GM13977 (cell line): ENCODE data around the gene DOCK3.
"Not testable (repeated sequence)": the region's sequence is repeated elsewhere in the genome, so short reads cannot be mapped to it uniquely, and the experiment has no call there.

Source experiments
- DNase-seq: peaks from one replicate; pipeline ENCODE4 v3.0.0; 2012; ENCODE audit warnings: low spot score
- in situ Hi-C: fragments of 300-500 bp; cut with MboI; formaldehyde crosslinking; loops from one replicate; pipeline ENCODE4 v1.12.0; 2022; ENCODE audit warnings: low sequenced_read_pairs, low pct_unique_long_range_greater_than_20kb, mixed read lengths, inconsistent platforms; ENCODE audit not compliant: unreplicated experiment
- TF ChIP-seq, protein P1 (sequence below): IDR thresholded peaks from 2 replicates; pipeline ENCODE4 v1.5.1; 2012; ENCODE audit warnings: mild to moderate bottlenecking, control low read depth; ENCODE audit not compliant: insufficient read depth; ENCODE audit errors: extremely low read depth, missing control alignments

Gene DOCK3

DNA sequence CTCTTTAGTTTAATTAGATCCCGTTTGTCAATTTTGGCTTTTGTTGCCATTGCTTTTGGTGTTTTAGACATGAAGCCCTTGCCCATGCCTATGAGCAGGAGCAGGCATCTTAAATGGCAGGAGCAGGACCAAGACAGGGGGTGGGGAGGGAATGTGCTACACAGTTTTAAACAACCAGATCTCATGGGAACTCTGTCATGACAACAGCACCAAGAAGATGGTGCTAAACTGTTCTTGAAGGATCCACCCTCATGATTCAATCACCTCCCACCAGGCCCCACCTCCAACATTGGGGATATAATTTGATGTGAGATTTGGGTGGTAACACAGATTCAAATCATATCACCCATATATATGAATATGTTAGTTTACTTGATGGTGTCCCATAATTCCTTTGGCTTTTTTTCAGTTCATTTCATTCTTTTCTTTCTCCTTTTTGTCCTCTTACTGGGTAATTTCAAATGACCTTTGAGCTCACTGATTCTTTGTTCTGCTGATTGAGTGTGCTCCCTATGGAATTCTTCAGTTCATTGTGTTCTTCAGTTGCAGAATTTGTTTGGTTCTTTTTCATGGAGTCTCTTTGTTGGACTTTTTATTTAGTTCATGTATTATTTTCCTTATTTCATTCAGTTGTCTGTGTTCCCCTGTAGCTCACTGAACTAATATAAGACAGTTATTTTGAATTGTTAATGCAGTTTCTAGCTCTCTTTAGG is 62.6 kb downstream of the DOCK3 start:
- in situ Hi-C loops = no loop called here
- DNase-seq = no peak
- TF ChIP-seq, protein P1, sequence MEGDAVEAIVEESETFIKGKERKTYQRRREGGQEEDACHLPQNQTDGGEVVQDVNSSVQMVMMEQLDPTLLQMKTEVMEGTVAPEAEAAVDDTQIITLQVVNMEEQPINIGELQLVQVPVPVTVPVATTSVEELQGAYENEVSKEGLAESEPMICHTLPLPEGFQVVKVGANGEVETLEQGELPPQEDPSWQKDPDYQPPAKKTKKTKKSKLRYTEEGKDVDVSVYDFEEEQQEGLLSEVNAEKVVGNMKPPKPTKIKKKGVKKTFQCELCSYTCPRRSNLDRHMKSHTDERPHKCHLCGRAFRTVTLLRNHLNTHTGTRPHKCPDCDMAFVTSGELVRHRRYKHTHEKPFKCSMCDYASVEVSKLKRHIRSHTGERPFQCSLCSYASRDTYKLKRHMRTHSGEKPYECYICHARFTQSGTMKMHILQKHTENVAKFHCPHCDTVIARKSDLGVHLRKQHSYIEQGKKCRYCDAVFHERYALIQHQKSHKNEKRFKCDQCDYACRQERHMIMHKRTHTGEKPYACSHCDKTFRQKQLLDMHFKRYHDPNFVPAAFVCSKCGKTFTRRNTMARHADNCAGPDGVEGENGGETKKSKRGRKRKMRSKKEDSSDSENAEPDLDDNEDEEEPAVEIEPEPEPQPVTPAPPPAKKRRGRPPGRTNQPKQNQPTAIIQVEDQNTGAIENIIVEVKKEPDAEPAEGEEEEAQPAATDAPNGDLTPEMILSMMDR = no peak

DNA sequence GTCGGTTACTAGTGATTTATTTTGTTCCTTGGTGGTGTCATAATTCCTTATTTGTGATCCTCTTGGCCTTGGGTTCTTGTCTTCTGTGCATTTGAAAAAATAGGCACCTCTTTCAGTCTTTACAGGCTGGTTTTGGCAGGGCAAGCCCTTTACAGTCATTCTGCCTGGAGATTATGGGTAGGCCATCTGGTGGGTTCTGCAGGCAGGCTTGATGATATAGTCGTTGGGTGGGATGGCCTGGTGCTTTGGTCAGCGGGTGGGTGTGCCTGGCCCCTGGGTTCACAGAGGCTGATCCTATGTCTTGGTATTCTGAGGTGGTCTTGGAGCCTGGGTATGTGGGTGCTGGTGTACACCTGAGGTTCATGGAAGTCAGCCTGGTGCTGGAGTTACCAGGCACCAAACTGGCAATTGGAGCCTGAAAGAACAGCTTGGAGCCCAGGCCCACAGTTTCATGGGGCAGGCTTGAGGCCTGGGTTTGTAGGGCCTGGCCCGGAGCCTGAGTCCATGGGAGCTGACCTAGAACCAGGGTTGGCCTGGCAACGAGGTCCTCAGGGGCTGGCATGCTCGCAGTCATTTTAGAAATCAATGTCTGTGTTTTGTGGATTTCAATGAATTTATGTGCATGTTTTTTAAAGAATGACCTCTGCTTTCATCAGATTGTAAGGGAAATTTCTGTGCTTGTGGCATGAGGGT is 63.3 kb downstream of the DOCK3 start:
- TF ChIP-seq, protein P1 = no peak
- in situ Hi-C loops = no loop called here
- DNase-seq = no peak

DNA sequence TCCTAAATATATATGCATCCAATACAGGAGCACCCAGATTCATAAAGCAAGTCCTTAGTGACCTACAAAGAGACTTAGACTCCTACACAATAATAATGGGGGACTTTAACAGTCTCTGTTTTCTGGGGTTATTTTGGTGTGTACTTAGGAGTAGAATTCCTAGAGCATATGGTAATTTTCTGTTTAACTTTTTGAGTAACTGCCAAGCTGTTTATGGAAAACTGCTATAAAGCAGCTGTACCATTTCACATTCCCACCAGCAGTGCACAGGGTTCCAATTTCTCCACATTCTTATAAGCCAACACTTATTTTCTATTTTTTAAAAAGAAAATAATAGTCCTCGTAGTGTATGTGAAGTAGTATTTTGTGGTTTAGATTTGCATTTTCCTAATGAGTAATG is 68.9 kb downstream of the DOCK3 start:
- no peak for DNase-seq
- TF ChIP-seq, protein P1 = no peak
- in situ Hi-C loops = no loop called here

DNA sequence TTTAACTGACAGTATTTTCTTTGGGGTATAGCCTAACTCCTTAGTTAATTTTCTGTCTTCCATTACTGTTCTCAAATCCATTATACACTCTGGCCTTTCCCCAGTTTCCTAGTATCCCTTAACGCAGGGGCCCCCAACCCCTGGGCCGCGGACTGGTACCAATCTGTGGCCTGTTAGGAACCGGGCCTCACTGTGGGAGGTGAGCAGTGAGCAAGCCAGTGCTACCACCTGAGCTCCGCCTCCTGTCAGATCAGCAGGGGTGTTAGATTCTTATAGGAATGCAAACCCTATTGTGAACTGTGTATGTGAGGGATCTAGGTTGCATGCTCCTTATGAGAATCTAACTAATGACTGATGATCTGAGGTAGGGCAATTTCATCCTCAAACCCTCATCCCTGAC is 75.1 kb downstream of the DOCK3 start:
- in situ Hi-C loops = no loop called here
- TF ChIP-seq, protein P1 = no peak
- DNase-seq = no peak

DNA sequence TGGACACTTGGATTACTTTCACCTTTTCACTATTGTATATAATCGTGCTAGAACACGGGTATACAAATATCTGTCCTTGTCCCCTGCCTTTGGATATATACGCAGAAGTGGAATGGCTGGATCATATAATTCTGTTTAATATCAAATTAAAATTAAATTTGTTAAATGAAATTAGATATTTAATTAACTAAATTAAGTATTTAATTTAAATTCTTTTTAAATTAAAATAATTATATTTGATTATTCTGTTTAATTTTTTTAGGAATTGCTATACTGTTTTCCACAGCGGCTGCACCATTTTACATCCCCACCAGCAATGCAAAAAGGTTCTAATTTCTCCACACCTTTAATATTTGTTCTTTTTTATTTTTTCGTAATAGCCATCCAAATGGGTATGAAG is 84.3 kb downstream of the DOCK3 start:
- no peak for DNase-seq
- in situ Hi-C loops = no loop called here
- TF ChIP-seq, protein P1 = no peak

DNA sequence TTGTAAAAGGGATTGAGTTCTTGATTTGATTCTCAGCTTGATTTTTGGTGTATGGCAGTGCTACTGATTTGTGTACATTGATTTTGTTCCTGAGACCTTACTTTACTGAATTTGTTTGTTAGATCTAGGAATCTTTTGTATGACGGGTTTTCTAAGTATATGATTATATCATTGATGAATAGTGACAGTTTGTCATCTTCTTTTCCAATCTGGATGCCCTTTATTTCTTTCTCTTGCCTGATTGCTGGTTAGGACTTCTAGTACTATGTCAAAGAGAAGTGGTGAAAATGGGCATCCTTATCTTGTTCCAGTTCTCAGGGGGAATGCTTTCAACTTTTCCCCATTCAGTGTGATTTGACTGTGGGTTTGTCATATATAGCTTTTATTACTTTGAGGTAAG is 103.0 kb downstream of the DOCK3 start:
- DNase-seq = no peak
- in situ Hi-C loops = no loop called here
- TF ChIP-seq, protein P1 = no peak

DNA sequence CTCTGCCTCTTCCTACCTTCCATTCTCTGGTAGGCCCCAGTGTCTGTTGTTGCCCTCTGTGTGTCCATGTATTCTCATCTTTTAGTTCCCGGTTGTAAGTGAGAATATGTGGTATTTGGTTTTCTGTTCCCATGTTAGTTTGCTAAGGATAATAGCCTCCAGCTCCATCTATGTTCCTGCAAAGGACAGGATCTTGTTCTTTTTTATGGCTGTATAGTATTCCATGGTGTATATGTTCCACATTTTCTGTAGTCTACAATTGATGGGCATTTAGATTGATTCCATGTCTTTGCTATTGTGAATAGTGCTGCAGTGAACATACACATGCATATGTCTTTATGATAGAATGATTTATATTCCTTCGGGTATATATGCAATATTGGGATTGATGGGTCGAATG is 107.0 kb downstream of the DOCK3 start:
- DNase-seq, in situ Hi-C loops: not testable (repeated sequence)
